Heart left ventricle (tissue), 13 donors: ENCODE data around the gene RND1.

ENCODE experiments used
- POLR2A ChIP-seq, 2 donors: fragments of 450-650 bp; IDR thresholded peaks; one replicate each; pipeline ENCODE4 v1.6.1; 2017; ENCODE audit warnings: antibody characterized with exemption in 2 of 2, mild to moderate bottlenecking in 2 of 2, moderate library complexity in 2 of 2
- TF ChIP-seq, protein P1 (sequence below), 12 donors: fragments of 200-600 bp; sonication (generic) in 4 of 12; IDR thresholded peaks; one replicate each; pipeline versions ENCODE4 v1.5.0 to v1.8.0; 2018 to 2022; ENCODE audit warnings: antibody characterized with exemption in 12 of 12, mild to moderate bottlenecking in 5 of 12
- donor health status: ischemic (EF 13 %, LVEDD 7.1; RV severe dilation, severe dysfunction).
- donor health status: DM: no; HTN: yes; CAD: no.
- donor health status: DM: no; HTN: no; CAD: no.
- donor health status: ischemic (EF 25% LVEDD 6.9; RV normal size, moderate dysfunction).
- donor health status: ischemic (EF 25% LVEDD 5.7; RV mildly dilated, moderate dysfunction).
- donor health status: ischemic (EF 35%, LVEDD 5.7; RV mildly dilated, moderate dysfunction).
- donor health status: nonischemic (EF 11% LVEDD 7.7; RV severe dilation, severe dysfunction).
- donor health status: DM: yes; HTN: yes; CAD: no.
- donor health status: PGD.
- donor health status: ischemic (EF 29% LVEDD 5.4; RV normal size, mild dysfunction).
- donor health status: nonischemic (EF 23%, LVEDD 6.1; RV moderate dilation, normal function).

DNA sequence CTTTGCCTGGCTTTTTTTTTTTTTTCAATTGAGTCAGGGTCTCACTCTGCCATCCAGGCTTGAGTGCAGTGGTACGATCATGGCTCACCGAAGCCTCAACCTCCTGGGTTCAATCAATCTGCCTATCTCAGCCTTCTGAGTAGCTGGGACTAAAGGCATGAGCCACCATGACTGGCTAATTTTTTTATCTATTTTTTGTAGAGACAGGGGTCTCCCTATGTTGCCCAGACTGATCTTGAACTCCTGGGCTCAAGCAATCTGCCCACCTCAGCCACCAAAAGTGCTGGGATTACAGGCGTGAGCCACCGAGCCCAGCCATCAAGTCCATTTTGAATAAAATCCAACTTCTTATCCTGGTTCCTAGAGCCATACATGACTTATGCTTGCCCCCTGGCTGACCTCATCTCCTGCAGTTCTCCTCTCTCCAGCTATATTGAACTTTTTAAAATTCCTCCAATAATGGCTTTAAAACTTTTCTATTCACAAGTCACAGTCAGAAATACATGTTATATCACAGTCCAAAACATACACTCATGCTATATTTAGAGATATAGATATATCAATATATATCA lies 10.4 kb upstream of the RND1 start:
- TF ChIP-seq POLR2A (IDR thresholded peaks at IDR 0.05), result no peak
- TF ChIP-seq, protein P1, sequence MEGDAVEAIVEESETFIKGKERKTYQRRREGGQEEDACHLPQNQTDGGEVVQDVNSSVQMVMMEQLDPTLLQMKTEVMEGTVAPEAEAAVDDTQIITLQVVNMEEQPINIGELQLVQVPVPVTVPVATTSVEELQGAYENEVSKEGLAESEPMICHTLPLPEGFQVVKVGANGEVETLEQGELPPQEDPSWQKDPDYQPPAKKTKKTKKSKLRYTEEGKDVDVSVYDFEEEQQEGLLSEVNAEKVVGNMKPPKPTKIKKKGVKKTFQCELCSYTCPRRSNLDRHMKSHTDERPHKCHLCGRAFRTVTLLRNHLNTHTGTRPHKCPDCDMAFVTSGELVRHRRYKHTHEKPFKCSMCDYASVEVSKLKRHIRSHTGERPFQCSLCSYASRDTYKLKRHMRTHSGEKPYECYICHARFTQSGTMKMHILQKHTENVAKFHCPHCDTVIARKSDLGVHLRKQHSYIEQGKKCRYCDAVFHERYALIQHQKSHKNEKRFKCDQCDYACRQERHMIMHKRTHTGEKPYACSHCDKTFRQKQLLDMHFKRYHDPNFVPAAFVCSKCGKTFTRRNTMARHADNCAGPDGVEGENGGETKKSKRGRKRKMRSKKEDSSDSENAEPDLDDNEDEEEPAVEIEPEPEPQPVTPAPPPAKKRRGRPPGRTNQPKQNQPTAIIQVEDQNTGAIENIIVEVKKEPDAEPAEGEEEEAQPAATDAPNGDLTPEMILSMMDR (IDR thresholded peaks at IDR 0.05), result no peak
